WTC11 (cell line): ENCODE results near the gene ZEB1. TPM values are rescaled to one million over a fixed set of nuclear protein-coding genes. Genes with fewer than 3 reads are reported as not detected.

Source experiments
- ATAC-seq: fragments of 200-7000 bp; cut with Tn5 transposase; 2 replicates; pipeline ENCODE4 v1.10.0; 2021; ENCODE audit warnings: mild to moderate bottlenecking, moderate library complexity
- CTCF ChIA-PET: fragments of 300-600 bp; sonication (Branson Sonifier 250); formaldehyde crosslinking; loops from one replicate; lab custom pipeline; 2021; ENCODE audit warnings: antibody characterized with exemption; lab: Charles Lee
- POLR2A ChIA-PET: fragments of 350-600 bp; sonication (Branson Sonifier 250); formaldehyde crosslinking; loops from one replicate; lab custom pipeline; 2021; ENCODE audit warnings: antibody characterized with exemption; lab: Charles Lee
- DNase-seq: peaks from one replicate; pipeline ENCODE4 v3.0.0; 2021; ENCODE audit warnings: low spot score
- H3K27ac Mint-ChIP-seq: 2 replicates; pipeline ENCODE4 v1.8.0; 2021; ENCODE audit warnings: mixed read lengths
- H3K27me3 Mint-ChIP-seq: 2 replicates; pipeline ENCODE4 v1.8.0; 2021; ENCODE audit warnings: low read depth, mild to moderate bottlenecking, moderate library complexity, mixed read lengths
- H3K36me3 Mint-ChIP-seq: 2 replicates; pipeline ENCODE4 v1.8.0; 2021; ENCODE audit warnings: mixed read lengths
- H3K4me1 Mint-ChIP-seq: 2 replicates; pipeline ENCODE4 v1.8.0; 2022; ENCODE audit warnings: mixed read lengths
- H3K4me3 Mint-ChIP-seq: 2 replicates; pipeline ENCODE4 v1.8.0; 2021; ENCODE audit warnings: mild to moderate bottlenecking, moderate library complexity, mixed read lengths
- H3K9me3 Mint-ChIP-seq: 2 replicates; pipeline ENCODE4 v1.8.0; 2021; ENCODE audit warnings: mixed read lengths
- JAZF1 ChIP-seq: fragments of 250-450 bp; sonication (Bioruptor Pico); IDR thresholded peaks from 2 replicates; pipeline ENCODE4 v1.9.0; 2021; ENCODE audit warnings: moderate library complexity, mild to moderate bottlenecking, inconsistent platforms
- JUN ChIP-seq: sonication (generic); formaldehyde crosslinking; IDR thresholded peaks from 2 replicates; pipeline ENCODE4 v1.8.0; 2023; ENCODE audit warnings: mild to moderate bottlenecking, missing genetic modification reagents
- OVOL2 ChIP-seq: fragments of 250-450 bp; sonication (Bioruptor Pico); IDR thresholded peaks from 2 replicates; pipeline ENCODE4 v1.9.0; 2021; ENCODE audit warnings: mild to moderate bottlenecking, borderline replicate concordance
- total RNA-seq: library from RNA; stranded (reverse); gene quantifications from 3 replicates; pipeline ENCODE4 v1.2.3, GENCODE V29; 2021
- TF ChIP-seq, protein P1 (sequence below): fragments of 200-600 bp; IDR thresholded peaks from 2 replicates; pipeline ENCODE4 v1.8.0; 2022; ENCODE audit warnings: antibody characterized with exemption
- TF ChIP-seq, protein P2 (sequence below): sonication (generic); formaldehyde crosslinking; IDR thresholded peaks from 2 replicates; pipeline ENCODE4 v1.8.1; 2023; ENCODE audit warnings: mild to moderate bottlenecking, missing genetic modification reagents, borderline replicate concordance
- TF ChIP-seq, protein P3 (sequence below): sonication (generic); formaldehyde crosslinking; IDR thresholded peaks from 2 replicates; pipeline ENCODE4 v1.8.1; 2022; ENCODE audit warnings: mild to moderate bottlenecking, moderate library complexity, missing genetic modification reagents
- TF ChIP-seq, protein P4 (sequence below): sonication (generic); formaldehyde crosslinking; IDR thresholded peaks from 2 replicates; pipeline ENCODE4 v1.8.1; 2023; ENCODE audit warnings: mild to moderate bottlenecking, missing genetic modification reagents
- TF ChIP-seq, protein P5 (sequence below): fragments of 250-450 bp; sonication (Bioruptor Pico); IDR thresholded peaks from 2 replicates; pipeline ENCODE4 v2.1.2; 2022; ENCODE audit warnings: mild to moderate bottlenecking, moderate library complexity
- TF ChIP-seq, protein P6 (sequence below): sonication (generic); formaldehyde crosslinking; conservative IDR thresholded peaks from 2 replicates; pipeline ENCODE4 v1.8.1; 2022; ENCODE audit warnings: mild to moderate bottlenecking, missing genetic modification reagents
- TF ChIP-seq, protein P7 (sequence below): sonication (generic); formaldehyde crosslinking; IDR thresholded peaks from 2 replicates; pipeline ENCODE4 v1.8.0; 2022; ENCODE audit warnings: missing genetic modification reagents

ZEB1 gene
- total RNA-seq, 1 experiment from 2014 or later = 0.39 TPM

DNA sequence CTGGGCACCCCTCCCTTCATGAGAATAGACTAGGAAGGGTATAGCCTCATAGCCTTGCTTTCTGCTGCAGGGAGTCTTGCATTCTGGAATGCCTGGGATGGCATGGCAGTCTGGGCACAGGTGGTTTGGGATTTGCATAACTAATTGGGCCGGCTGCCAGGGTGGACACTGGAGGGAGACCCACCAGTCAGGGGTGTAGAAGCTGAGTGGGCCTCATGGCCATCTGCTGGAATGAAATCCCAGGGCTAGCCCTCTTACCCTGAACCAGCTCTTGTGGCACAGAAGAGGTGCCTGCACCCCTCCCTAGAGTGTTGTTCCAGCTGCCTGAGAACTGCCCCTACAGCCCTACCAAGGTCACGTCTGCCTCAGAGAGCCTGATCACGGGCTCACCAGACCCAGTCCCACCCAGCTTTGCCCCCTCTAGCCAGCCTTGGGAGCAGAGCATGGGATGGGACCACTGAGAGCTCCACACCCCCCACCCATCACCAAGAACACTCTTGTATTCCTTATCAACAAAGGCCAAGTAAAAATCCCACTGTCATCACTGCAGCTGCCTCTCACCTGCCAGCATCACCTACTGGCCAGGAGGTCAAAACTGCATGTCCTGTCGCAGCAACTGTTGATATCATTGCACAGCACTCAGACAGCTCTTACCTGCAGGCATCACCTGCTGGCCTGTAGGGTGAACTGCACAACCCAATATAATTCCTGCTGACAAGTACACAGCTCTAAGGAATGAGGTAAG is 148.9 kb downstream of the ZEB1 start:
- Mint-ChIP-seq H3K4me3 (no peak overlapping the region), H3K27ac (no peak overlapping the region), H3K9me3 (peaks cover 31% of the 10 kb centered on the region), H3K4me1 (peaks cover 8% of the 10 kb centered on the region), H3K36me3 (peaks cover 9% of the 10 kb centered on the region), H3K27me3 (no peaks in the 10 kb centered on the region; the same call in 1 of the 2 replicates)
- DNase-seq (peak; percentile 61), ATAC-seq (peak; percentile 100)
- TF ChIP-seq, protein P1, sequence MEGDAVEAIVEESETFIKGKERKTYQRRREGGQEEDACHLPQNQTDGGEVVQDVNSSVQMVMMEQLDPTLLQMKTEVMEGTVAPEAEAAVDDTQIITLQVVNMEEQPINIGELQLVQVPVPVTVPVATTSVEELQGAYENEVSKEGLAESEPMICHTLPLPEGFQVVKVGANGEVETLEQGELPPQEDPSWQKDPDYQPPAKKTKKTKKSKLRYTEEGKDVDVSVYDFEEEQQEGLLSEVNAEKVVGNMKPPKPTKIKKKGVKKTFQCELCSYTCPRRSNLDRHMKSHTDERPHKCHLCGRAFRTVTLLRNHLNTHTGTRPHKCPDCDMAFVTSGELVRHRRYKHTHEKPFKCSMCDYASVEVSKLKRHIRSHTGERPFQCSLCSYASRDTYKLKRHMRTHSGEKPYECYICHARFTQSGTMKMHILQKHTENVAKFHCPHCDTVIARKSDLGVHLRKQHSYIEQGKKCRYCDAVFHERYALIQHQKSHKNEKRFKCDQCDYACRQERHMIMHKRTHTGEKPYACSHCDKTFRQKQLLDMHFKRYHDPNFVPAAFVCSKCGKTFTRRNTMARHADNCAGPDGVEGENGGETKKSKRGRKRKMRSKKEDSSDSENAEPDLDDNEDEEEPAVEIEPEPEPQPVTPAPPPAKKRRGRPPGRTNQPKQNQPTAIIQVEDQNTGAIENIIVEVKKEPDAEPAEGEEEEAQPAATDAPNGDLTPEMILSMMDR = peak; percentile 77
- TF ChIP-seq, protein P2, sequence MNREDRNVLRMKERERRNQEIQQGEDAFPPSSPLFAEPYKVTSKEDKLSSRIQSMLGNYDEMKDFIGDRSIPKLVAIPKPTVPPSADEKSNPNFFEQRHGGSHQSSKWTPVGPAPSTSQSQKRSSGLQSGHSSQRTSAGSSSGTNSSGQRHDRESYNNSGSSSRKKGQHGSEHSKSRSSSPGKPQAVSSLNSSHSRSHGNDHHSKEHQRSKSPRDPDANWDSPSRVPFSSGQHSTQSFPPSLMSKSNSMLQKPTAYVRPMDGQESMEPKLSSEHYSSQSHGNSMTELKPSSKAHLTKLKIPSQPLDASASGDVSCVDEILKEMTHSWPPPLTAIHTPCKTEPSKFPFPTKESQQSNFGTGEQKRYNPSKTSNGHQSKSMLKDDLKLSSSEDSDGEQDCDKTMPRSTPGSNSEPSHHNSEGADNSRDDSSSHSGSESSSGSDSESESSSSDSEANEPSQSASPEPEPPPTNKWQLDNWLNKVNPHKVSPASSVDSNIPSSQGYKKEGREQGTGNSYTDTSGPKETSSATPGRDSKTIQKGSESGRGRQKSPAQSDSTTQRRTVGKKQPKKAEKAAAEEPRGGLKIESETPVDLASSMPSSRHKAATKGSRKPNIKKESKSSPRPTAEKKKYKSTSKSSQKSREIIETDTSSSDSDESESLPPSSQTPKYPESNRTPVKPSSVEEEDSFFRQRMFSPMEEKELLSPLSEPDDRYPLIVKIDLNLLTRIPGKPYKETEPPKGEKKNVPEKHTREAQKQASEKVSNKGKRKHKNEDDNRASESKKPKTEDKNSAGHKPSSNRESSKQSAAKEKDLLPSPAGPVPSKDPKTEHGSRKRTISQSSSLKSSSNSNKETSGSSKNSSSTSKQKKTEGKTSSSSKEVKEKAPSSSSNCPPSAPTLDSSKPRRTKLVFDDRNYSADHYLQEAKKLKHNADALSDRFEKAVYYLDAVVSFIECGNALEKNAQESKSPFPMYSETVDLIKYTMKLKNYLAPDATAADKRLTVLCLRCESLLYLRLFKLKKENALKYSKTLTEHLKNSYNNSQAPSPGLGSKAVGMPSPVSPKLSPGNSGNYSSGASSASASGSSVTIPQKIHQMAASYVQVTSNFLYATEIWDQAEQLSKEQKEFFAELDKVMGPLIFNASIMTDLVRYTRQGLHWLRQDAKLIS (CRISPR knock-in tag) = no peak
- ChIA-PET CTCF (interaction anchor here (0.6 to 1.8 kb wide), 32 partner anchors 8 to 797 kb away, joined by 3 to 30 read pairs (median 4); partner anchors contain the start of gene ZNF438), POLR2A (interaction anchor here (1.3 kb wide), 1 partner anchor 436 kb away, joined by 4 read pairs; the partner anchor contains the start of gene ZNF438)

DNA sequence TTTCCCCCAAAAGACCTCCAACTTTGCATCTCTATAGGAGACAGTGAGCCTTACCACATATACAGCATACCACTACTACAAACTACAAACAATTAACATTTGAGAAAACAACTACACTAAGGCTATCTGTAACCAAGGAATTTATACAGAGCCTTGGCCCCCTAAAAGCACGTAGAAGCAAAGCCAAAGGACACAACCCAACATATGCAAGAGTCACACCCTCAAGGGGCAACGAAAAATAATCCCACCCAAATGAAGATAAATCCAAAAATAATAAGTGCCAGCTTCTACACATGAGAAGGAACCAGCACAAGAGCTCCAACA is 149.5 kb downstream of the ZEB1 start:
- H3K4me1 Mint-ChIP-seq = peaks cover 8% of the 10 kb centered on the region
- POLR2A ChIA-PET = interaction anchor here (1.3 kb wide), 1 partner anchor 436 kb away, joined by 4 read pairs; the partner anchor contains the start of gene ZNF438
- ATAC-seq = no peak
- no peak overlapping the region for H3K4me3 Mint-ChIP-seq
- DNase-seq = no peak
- no peaks in the 10 kb centered on the region; the same call in 1 of the 2 replicates for H3K27me3 Mint-ChIP-seq
- peaks cover 31% of the 10 kb centered on the region for H3K9me3 Mint-ChIP-seq
- H3K27ac Mint-ChIP-seq = no peak overlapping the region
- CTCF ChIA-PET = interaction anchor here (0.6 to 1.8 kb wide), 30 partner anchors 9 to 749 kb away, joined by 3 to 30 read pairs (median 4); partner anchors contain the start of gene ZNF438
- no peak for TF ChIP-seq JUN (CRISPR knock-in tag)
- TF ChIP-seq, protein P3, sequence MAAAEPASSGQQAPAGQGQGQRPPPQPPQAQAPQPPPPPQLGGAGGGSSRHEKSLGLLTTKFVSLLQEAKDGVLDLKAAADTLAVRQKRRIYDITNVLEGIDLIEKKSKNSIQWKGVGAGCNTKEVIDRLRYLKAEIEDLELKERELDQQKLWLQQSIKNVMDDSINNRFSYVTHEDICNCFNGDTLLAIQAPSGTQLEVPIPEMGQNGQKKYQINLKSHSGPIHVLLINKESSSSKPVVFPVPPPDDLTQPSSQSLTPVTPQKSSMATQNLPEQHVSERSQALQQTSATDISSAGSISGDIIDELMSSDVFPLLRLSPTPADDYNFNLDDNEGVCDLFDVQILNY = no peak
- TF ChIP-seq, protein P4, sequence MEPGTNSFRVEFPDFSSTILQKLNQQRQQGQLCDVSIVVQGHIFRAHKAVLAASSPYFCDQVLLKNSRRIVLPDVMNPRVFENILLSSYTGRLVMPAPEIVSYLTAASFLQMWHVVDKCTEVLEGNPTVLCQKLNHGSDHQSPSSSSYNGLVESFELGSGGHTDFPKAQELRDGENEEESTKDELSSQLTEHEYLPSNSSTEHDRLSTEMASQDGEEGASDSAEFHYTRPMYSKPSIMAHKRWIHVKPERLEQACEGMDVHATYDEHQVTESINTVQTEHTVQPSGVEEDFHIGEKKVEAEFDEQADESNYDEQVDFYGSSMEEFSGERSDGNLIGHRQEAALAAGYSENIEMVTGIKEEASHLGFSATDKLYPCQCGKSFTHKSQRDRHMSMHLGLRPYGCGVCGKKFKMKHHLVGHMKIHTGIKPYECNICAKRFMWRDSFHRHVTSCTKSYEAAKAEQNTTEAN (CRISPR knock-in tag) = no peak
- TF ChIP-seq, protein P5, sequence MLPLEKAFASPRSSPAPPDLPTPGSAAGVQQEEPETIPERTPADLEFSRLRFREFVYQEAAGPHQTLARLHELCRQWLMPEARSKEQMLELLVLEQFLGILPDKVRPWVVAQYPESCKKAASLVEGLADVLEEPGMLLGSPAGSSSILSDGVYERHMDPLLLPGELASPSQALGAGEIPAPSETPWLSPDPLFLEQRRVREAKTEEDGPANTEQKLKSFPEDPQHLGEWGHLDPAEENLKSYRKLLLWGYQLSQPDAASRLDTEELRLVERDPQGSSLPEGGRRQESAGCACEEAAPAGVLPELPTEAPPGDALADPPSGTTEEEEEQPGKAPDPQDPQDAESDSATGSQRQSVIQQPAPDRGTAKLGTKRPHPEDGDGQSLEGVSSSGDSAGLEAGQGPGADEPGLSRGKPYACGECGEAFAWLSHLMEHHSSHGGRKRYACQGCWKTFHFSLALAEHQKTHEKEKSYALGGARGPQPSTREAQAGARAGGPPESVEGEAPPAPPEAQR (CRISPR knock-in tag) = no peak
- TF ChIP-seq, protein P6, sequence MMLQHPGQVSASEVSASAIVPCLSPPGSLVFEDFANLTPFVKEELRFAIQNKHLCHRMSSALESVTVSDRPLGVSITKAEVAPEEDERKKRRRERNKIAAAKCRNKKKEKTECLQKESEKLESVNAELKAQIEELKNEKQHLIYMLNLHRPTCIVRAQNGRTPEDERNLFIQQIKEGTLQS (CRISPR knock-in tag) = no peak
- TF ChIP-seq, protein P7, sequence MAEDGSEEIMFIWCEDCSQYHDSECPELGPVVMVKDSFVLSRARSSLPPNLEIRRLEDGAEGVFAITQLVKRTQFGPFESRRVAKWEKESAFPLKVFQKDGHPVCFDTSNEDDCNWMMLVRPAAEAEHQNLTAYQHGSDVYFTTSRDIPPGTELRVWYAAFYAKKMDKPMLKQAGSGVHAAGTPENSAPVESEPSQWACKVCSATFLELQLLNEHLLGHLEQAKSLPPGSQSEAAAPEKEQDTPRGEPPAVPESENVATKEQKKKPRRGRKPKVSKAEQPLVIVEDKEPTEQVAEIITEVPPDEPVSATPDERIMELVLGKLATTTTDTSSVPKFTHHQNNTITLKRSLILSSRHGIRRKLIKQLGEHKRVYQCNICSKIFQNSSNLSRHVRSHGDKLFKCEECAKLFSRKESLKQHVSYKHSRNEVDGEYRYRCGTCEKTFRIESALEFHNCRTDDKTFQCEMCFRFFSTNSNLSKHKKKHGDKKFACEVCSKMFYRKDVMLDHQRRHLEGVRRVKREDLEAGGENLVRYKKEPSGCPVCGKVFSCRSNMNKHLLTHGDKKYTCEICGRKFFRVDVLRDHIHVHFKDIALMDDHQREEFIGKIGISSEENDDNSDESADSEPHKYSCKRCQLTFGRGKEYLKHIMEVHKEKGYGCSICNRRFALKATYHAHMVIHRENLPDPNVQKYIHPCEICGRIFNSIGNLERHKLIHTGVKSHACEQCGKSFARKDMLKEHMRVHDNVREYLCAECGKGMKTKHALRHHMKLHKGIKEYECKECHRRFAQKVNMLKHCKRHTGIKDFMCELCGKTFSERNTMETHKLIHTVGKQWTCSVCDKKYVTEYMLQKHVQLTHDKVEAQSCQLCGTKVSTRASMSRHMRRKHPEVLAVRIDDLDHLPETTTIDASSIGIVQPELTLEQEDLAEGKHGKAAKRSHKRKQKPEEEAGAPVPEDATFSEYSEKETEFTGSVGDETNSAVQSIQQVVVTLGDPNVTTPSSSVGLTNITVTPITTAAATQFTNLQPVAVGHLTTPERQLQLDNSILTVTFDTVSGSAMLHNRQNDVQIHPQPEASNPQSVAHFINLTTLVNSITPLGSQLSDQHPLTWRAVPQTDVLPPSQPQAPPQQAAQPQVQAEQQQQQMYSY (CRISPR knock-in tag) = no peak
- TF ChIP-seq OVOL2 (CRISPR knock-in tag) = no peak
- TF ChIP-seq JAZF1 (CRISPR knock-in tag) = no peak
- TF ChIP-seq, all 79 proteins: peak for 0
- peaks cover 9% of the 10 kb centered on the region for H3K36me3 Mint-ChIP-seq
